Endodermal cell (in vitro differentiated cells): Measurements from ENCODE around the gene OBSCN. TPM values are rescaled to one million over a fixed set of nuclear protein-coding genes. Genes with fewer than 3 reads are reported as not detected.

Source experiments
- DNase-seq: peaks from one replicate; pipeline ENCODE4 v3.0.0-alpha.2; 2017
- H3K27ac ChIP-seq: 2 replicates; pipeline ENCODE4 v1.5.1; 2013; ENCODE audit warnings: mild to moderate bottlenecking, low read depth, low read length, moderate library complexity
- H3K27me3 ChIP-seq: 2 replicates; pipeline ENCODE4 v1.6.1; 2013; ENCODE audit warnings: mild to moderate bottlenecking, low read length, moderate library complexity; ENCODE audit not compliant: insufficient read depth, control insufficient read depth, poor library complexity, severe bottlenecking
- H3K36me3 ChIP-seq: 2 replicates; pipeline ENCODE4 v1.7.0; 2013; ENCODE audit warnings: mild to moderate bottlenecking, low read length, moderate library complexity; ENCODE audit not compliant: control insufficient read depth, insufficient read depth
- H3K4me1 ChIP-seq: one replicate; pipeline ENCODE4 v1.7.0; 2013; ENCODE audit warnings: low read length; ENCODE audit not compliant: control insufficient read depth, insufficient read depth
- H3K4me3 ChIP-seq: 2 replicates; pipeline ENCODE4 v1.5.1; 2013; ENCODE audit warnings: mild to moderate bottlenecking, low read length, moderate library complexity
- H3K9ac ChIP-seq: 2 replicates; pipeline ENCODE4 v1.6.1; 2013; ENCODE audit warnings: mild to moderate bottlenecking, low read length, moderate library complexity; ENCODE audit not compliant: poor library complexity, severe bottlenecking; ENCODE audit errors: extremely low read depth
- H3K9me3 ChIP-seq: 2 replicates; pipeline ENCODE4 v1.6.1; 2013; ENCODE audit warnings: mild to moderate bottlenecking, low read length, moderate library complexity; ENCODE audit not compliant: control insufficient read depth
- H3K27ac Mint-ChIP-seq: 2 replicates; pipeline ENCODE4 v1.8.0; 2020; ENCODE audit warnings: mixed read lengths
- H3K27me3 Mint-ChIP-seq: 2 replicates; pipeline ENCODE4 v1.8.0; 2021; ENCODE audit warnings: mild to moderate bottlenecking, mixed read lengths; ENCODE audit not compliant: insufficient read depth
- H3K36me3 Mint-ChIP-seq: 2 replicates; pipeline ENCODE4 v1.8.0; 2020; ENCODE audit warnings: low read depth, mixed read lengths
- H3K4me1 Mint-ChIP-seq: 2 replicates; pipeline ENCODE4 v1.8.0; 2020; ENCODE audit warnings: mixed read lengths
- H3K4me3 Mint-ChIP-seq: 2 replicates; pipeline ENCODE4 v1.8.0; 2020; ENCODE audit warnings: mild to moderate bottlenecking, moderate library complexity, mixed read lengths
- H3K9me3 Mint-ChIP-seq: 2 replicates; pipeline ENCODE4 v1.8.0; 2020; ENCODE audit warnings: mild to moderate bottlenecking, mixed read lengths
- WGBS, 2 experiments: methylation state at CpG; one replicate each; pipeline versions ENCODE4 v1.1.5 to v1.1.7; 2013; ENCODE audit warnings: missing lambda C conversion rate in 2 of 2, mixed read lengths in 1 of 2; ENCODE audit not compliant: insufficient coverage in 1 of 2, insufficient read length in 1 of 2; 5-methylcytosine and 5-hydroxymethylcytosine counted together
- total RNA-seq, 2 donors: library from RNA; stranded (reverse); fragmentation: NEBNext Ultra II Directional in 1 of 2; extraction: Animal tissue kit (Norgen Biotek cat#: 25700) in 1 of 2; gene quantifications; 2 replicates in 1 of 2; 3 replicates in 1 of 2; pipeline ENCODE4 v1.2.1, GENCODE V29; 2021
- TF ChIP-seq, protein P1 (sequence below): fragments of 200-600 bp; sonication (generic); conservative IDR thresholded peaks from 2 replicates; pipeline ENCODE4 v1.5.0; 2021; ENCODE audit warnings: antibody characterized with exemption, mild to moderate bottlenecking

OBSCN gene
- total RNA-seq, 2 donors from 2014 or later = 53.7 to 68.9 TPM

DNA sequence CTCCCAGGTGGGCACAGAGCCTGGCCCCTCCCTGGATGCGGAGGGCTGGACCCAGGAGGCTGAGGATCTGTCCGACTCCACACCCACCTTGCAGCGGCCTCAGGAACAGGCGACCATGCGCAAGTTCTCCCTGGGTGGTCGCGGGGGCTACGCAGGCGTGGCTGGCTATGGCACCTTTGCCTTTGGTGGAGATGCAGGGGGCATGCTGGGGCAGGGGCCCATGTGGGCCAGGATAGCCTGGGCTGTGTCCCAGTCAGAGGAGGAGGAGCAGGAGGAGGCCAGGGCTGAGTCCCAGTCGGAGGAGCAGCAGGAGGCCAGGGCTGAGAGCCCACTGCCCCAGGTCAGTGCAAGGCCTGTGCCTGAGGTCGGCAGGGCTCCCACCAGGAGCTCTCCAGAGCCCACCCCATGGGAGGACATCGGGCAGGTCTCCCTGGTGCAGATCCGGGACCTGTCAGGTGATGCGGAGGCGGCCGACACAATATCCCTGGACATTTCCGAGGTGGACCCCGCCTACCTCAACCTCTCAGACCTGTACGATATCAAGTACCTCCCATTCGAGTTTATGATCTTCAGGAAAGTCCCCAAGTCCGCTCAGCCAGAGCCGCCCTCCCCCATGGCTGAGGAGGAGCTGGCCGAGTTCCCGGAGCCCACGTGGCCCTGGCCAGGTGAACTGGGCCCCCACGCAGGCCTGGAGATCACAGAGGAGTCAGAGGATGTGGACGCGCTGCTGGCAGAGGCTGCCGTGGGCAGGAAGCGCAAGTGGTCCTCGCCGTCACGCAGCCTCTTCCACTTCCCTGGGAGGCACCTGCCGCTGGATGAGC lies 164.5 kb downstream of the OBSCN start:
- Histone ChIP-seq H3K9me3 (no peaks in the 10 kb centered on the region), H3K27me3 (no peaks in the 10 kb centered on the region), H3K27ac (no peak overlapping the region), H3K4me3 (no peak overlapping the region), H3K4me1 (peaks cover 4% of the 10 kb centered on the region), H3K9ac (no peak overlapping the region), H3K36me3 (no peaks in the 10 kb centered on the region)
- no peaks in the 10 kb centered on the region for H3K9me3 Mint-ChIP-seq
- TF ChIP-seq, protein P1, sequence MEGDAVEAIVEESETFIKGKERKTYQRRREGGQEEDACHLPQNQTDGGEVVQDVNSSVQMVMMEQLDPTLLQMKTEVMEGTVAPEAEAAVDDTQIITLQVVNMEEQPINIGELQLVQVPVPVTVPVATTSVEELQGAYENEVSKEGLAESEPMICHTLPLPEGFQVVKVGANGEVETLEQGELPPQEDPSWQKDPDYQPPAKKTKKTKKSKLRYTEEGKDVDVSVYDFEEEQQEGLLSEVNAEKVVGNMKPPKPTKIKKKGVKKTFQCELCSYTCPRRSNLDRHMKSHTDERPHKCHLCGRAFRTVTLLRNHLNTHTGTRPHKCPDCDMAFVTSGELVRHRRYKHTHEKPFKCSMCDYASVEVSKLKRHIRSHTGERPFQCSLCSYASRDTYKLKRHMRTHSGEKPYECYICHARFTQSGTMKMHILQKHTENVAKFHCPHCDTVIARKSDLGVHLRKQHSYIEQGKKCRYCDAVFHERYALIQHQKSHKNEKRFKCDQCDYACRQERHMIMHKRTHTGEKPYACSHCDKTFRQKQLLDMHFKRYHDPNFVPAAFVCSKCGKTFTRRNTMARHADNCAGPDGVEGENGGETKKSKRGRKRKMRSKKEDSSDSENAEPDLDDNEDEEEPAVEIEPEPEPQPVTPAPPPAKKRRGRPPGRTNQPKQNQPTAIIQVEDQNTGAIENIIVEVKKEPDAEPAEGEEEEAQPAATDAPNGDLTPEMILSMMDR = no peak
- no peak for DNase-seq
- no peak overlapping the region for H3K27ac Mint-ChIP-seq
- H3K4me3 Mint-ChIP-seq = no peak overlapping the region
- H3K36me3 Mint-ChIP-seq = no peaks in the 10 kb centered on the region
- WGBS, 2 experiments = 87 to 91% methylated on average over 19 to 34 of the region's 34 CpGs
- H3K27me3 Mint-ChIP-seq = peaks cover under 1% of the 10 kb centered on the region
- H3K4me1 Mint-ChIP-seq = peaks cover 3% of the 10 kb centered on the region

DNA sequence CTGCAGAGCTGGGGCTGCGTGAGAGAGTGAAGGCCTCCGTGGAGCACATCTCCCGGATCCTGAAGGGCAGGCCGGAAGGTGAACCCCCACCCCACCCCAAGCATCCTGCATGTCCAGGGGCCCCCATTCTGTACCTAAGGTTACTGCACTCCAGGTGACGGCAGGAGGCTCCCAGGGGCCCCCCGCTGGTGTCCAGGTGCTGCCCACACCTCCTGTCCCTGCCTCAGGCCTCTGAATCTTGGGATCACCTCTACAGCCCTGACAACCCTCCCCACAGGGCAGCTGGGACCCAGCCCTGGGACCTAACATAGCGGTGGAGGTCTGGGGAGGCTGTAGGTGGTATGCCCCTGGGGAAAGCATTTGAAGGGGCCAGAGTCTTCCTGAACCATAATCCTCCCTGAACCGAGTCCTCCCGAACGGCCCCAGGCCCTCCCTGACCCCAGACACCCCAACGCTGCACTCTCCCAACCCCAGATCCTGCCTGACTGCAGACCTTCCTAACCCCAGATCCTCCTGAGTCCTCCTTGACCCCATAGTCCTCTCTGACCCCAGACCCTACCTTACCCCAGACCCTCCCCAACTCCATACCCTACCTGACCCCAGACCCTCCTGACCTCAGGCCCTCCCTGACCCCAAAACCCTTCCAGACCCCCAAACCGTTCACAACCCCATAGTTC lies 165.3 kb downstream of the OBSCN start:
- H3K36me3 ChIP-seq = no peaks in the 10 kb centered on the region
- H3K4me1 Mint-ChIP-seq = peaks cover 3% of the 10 kb centered on the region
- 87 to 88% methylated on average over 7 to 12 of the region's 12 CpGs for WGBS, 2 experiments
- no peak overlapping the region for H3K4me3 Mint-ChIP-seq
- H3K27ac Mint-ChIP-seq = no peak overlapping the region
- no peak for DNase-seq
- no peak overlapping the region for H3K4me3 ChIP-seq
- TF ChIP-seq, protein P1 = no peak
- H3K9me3 Mint-ChIP-seq = no peaks in the 10 kb centered on the region
- no peak overlapping the region for H3K9ac ChIP-seq
- H3K36me3 Mint-ChIP-seq = no peaks in the 10 kb centered on the region
- H3K27me3 ChIP-seq = no peaks in the 10 kb centered on the region
- H3K9me3 ChIP-seq = no peaks in the 10 kb centered on the region
- H3K27me3 Mint-ChIP-seq = peaks cover 4% of the 10 kb centered on the region
- no peaks in the 10 kb centered on the region for H3K4me1 ChIP-seq
- no peak overlapping the region for H3K27ac ChIP-seq

DNA sequence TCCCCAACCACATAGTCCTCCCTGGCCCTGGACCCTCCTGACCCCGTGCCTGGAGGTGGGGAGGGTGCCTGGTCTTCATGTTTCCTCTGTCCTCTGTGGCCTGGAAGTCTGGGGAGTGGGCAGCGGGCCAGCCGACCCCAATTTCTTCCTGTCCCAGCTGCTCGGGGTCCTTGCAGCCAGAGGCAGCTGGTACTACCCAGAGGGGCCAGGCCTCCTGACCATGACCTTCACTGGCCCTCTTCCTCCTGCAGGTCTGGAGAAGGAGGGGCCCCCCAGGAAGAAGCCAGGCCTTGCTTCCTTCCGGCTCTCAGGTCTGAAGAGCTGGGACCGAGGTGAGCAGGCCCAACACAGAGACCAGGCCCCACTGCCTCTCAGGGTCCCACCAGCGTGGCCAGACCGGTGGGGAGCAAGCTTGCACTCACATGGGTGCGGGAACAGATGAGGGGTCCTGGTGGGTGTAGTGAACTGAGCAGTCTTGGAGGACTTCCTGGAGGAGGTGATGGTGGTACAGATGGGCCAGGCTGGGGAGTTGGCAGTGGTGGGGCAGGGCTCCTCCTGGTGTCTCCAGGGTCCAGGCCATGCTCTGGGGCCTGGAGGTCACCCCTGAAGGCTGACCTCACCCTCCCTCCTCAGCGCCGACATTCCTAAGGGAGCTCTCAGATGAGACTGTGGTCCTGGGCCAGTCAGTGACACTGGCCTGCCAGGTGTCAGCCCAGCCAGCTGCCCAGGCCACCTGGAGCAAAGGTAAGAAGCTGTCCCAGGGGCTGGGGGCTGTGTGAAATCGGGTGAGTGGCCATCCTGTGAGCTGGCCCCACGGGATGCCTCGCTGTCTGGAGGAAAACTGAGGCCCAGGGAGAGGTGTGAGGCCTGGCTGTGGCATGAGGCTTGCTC lies 166.1 kb downstream of the OBSCN start:
- H3K27me3 Mint-ChIP-seq = peaks cover 7% of the 10 kb centered on the region
- no peaks in the 10 kb centered on the region for H3K9me3 ChIP-seq
- H3K27ac ChIP-seq = no peak overlapping the region
- H3K4me3 Mint-ChIP-seq = no peak overlapping the region
- TF ChIP-seq, protein P1 = no peak
- H3K27me3 ChIP-seq = peaks cover 3% of the 10 kb centered on the region
- H3K9me3 Mint-ChIP-seq = no peaks in the 10 kb centered on the region
- no peak overlapping the region for H3K27ac Mint-ChIP-seq
- H3K36me3 Mint-ChIP-seq = no peaks in the 10 kb centered on the region
- no peak overlapping the region for H3K4me3 ChIP-seq
- 87 to 100% methylated on average over 4 to 14 of the region's 14 CpGs for WGBS, 2 experiments
- H3K4me1 ChIP-seq = no peaks in the 10 kb centered on the region
- no peaks in the 10 kb centered on the region for H3K36me3 ChIP-seq
- no peak for DNase-seq
- no peak overlapping the region for H3K9ac ChIP-seq
- peaks cover under 1% of the 10 kb centered on the region for H3K4me1 Mint-ChIP-seq
